ENCODE data around the gene RANGRF.

Gene RANGRF

GRCh38 chr17:8274816-8275215 is 13.7 kb upstream of the RANGRF start:
- no peak for DNase-seq (ENCODE audit: low read depth, low spot score)

GRCh38 chr17:8275421-8276290 is 12.8 kb upstream of the RANGRF start:
- no peak for DNase-seq (ENCODE audit: low read depth, low spot score)

GRCh38 chr17:8277317-8277716 is 11.2 kb upstream of the RANGRF start:
- DNase-seq (ENCODE audit: low read depth, low spot score) = peak; percentile 20

GRCh38 chr17:8282345-8282744 is 6.1 kb upstream of the RANGRF start:
- DNase-seq (ENCODE audit: low read depth, low spot score) = no peak

- DNase-seq (ENCODE audit: low read depth, low spot score) = peak; percentile 31
These were observed 5.1 kb upstream of the RANGRF start for GRCh38 chr17:8283356-8283755.

- DNase-seq (ENCODE audit: low read depth, low spot score) = no peak
These were observed 4.3 kb upstream of the RANGRF start for GRCh38 chr17:8284126-8284525.

GRCh38 chr17:8285270-8286181 is 2.9 kb upstream of the RANGRF start:
- DNase-seq (ENCODE audit: low read depth, low spot score) = no peak

GRCh38 chr17:8287651-8288335 is 677 bp upstream of the RANGRF start:
- DNase-seq (ENCODE audit: low read depth, low spot score) = no peak

- no peak for DNase-seq (ENCODE audit: low read depth, low spot score)
These were observed 580 bp downstream of the RANGRF start for GRCh38 chr17:8289103-8289397.

GRCh38 chr17:8290043-8290442 is 1.6 kb downstream of the RANGRF start:
- no peak for DNase-seq (ENCODE audit: low read depth, low spot score)

GRCh38 chr17:8292639-8293395 is 4.3 kb downstream of the RANGRF start:
- no peak for DNase-seq (ENCODE audit: low read depth, low spot score)

GRCh38 chr17:8294361-8294760 is 5.9 kb downstream of the RANGRF start:
- no peak for DNase-seq (ENCODE audit: low read depth, low spot score)

GRCh38 chr17:8294814-8295316 is 6.4 kb downstream of the RANGRF start:
- no peak for DNase-seq (ENCODE audit: low read depth, low spot score)

GRCh38 chr17:8300226-8300625 is 11.8 kb downstream of the RANGRF start:
- no peak for DNase-seq (ENCODE audit: low read depth, low spot score)

GRCh38 chr17:8300627-8301242 is 12.3 kb downstream of the RANGRF start:
- DNase-seq (ENCODE audit: low read depth, low spot score) = peak; percentile 78

GRCh38 chr17:8310601-8311123 is 22.2 kb downstream of the RANGRF start:
- no peak for DNase-seq (ENCODE audit: low read depth, low spot score)

GRCh38 chr17:8311131-8311790 is 22.8 kb downstream of the RANGRF start:
- DNase-seq (ENCODE audit: low read depth, low spot score) = no peak

GRCh38 chr17:8312251-8312650 is 23.8 kb downstream of the RANGRF start:
- no peak for DNase-seq (ENCODE audit: low read depth, low spot score)

GRCh38 chr17:8312726-8313600 is 24.5 kb downstream of the RANGRF start:
- DNase-seq (ENCODE audit: low read depth, low spot score) = peak; percentile 18

All from ELF-1 (cell line).